ENCODE measurements around the gene LBR.

The LBR gene

GRCh38 chr1:225469051-225469450 is 41.2 kb upstream of the LBR start:
- H4K20me1 ChIP-seq (ENCODE audit: insufficient read depth, low read length): no peaks in the 10 kb centered on the region
- no peaks in the 10 kb centered on the region for H3K9me3 ChIP-seq (ENCODE audit: insufficient read depth, low read length, severe bottlenecking)
- no peak overlapping the region for H2AFZ ChIP-seq (ENCODE audit: low read depth, low read length)
- no peak overlapping the region for H3K4me2 ChIP-seq (ENCODE audit: insufficient read depth, low read length)
- DNase-seq (no peak), ATAC-seq (ENCODE audit: insufficient read depth, low read depth) (no peak)
- H3K9ac ChIP-seq (ENCODE audit: low read depth, low read length): no peak overlapping the region
- no peaks in the 10 kb centered on the region for H3K36me3 ChIP-seq (ENCODE audit: insufficient read depth, low read length)
- no peaks in the 10 kb centered on the region for H3K79me2 ChIP-seq (ENCODE audit: insufficient read depth, low read length)
- TF ChIP-seq CTCF (IDR thresholded peaks at IDR 0.05; ENCODE audit: borderline replicate concordance, extremely low read depth, low read length, poor library complexity, severe bottlenecking): no peak
- no peak for TF ChIP-seq EZH2 (IDR thresholded peaks at IDR 0.05; ENCODE audit: borderline replicate concordance, low read depth, low read length, severe bottlenecking)
- peaks cover 32% of the 10 kb centered on the region for H3K4me1 ChIP-seq (ENCODE audit: insufficient read depth, low read length)
- H3K27me3 ChIP-seq (ENCODE audit: insufficient read depth, low read length, poor library complexity): no peaks in the 10 kb centered on the region
- no peak overlapping the region for H3K27ac ChIP-seq (ENCODE audit: low read length)
- H3K4me3 ChIP-seq (ENCODE audit: low read depth in 1 of 2, low read length in 2 of 2): no peak overlapping the region

GRCh38 chr1:225468270-225469020 is 40.6 kb upstream of the LBR start:
- Histone ChIP-seq H3K4me2 (ENCODE audit: insufficient read depth, low read length) (peak overlapping the region; percentile 83), H3K27me3 (ENCODE audit: insufficient read depth, low read length, poor library complexity) (no peaks in the 10 kb centered on the region), H4K20me1 (ENCODE audit: insufficient read depth, low read length) (no peaks in the 10 kb centered on the region), H3K9ac (ENCODE audit: low read depth, low read length) (peak overlapping the region; percentile 87), H3K36me3 (ENCODE audit: insufficient read depth, low read length) (no peaks in the 10 kb centered on the region), H3K4me1 (ENCODE audit: insufficient read depth, low read length) (peaks cover 32% of the 10 kb centered on the region), H3K9me3 (ENCODE audit: insufficient read depth, low read length, severe bottlenecking) (no peaks in the 10 kb centered on the region), H3K4me3 (ENCODE audit: low read depth in 1 of 2, low read length in 2 of 2) (peak overlapping the region in 1 of 2 experiments; percentile 79; a peak in 3 of 4 replicates), H2AFZ (ENCODE audit: low read depth, low read length) (peak overlapping the region; percentile 88; the same call in 1 of the 2 replicates), H3K27ac (ENCODE audit: low read length) (peak overlapping the region; percentile 95), H3K79me2 (ENCODE audit: insufficient read depth, low read length) (no peaks in the 10 kb centered on the region)
- TF ChIP-seq EZH2 (IDR thresholded peaks at IDR 0.05; ENCODE audit: borderline replicate concordance, low read depth, low read length, severe bottlenecking) (no peak), CTCF (IDR thresholded peaks at IDR 0.05; ENCODE audit: borderline replicate concordance, extremely low read depth, low read length, poor library complexity, severe bottlenecking) (no peak)
- DNase-seq: no peak
- ATAC-seq (ENCODE audit: insufficient read depth, low read depth): no peak

GRCh38 chr1:225467193-225468020 is 39.6 kb upstream of the LBR start:
- TF ChIP-seq EZH2 (IDR thresholded peaks at IDR 0.05; ENCODE audit: borderline replicate concordance, low read depth, low read length, severe bottlenecking) (no peak), CTCF (IDR thresholded peaks at IDR 0.05; ENCODE audit: borderline replicate concordance, extremely low read depth, low read length, poor library complexity, severe bottlenecking) (no peak)
- Histone ChIP-seq H3K4me1 (ENCODE audit: insufficient read depth, low read length) (peaks cover 32% of the 10 kb centered on the region), H3K27me3 (ENCODE audit: insufficient read depth, low read length, poor library complexity) (no peaks in the 10 kb centered on the region), H3K79me2 (ENCODE audit: insufficient read depth, low read length) (no peaks in the 10 kb centered on the region), H3K4me2 (ENCODE audit: insufficient read depth, low read length) (peak overlapping the region; percentile 83), H3K9ac (ENCODE audit: low read depth, low read length) (peak overlapping the region; percentile 87), H2AFZ (ENCODE audit: low read depth, low read length) (peak overlapping the region; percentile 88), H3K36me3 (ENCODE audit: insufficient read depth, low read length) (no peaks in the 10 kb centered on the region), H4K20me1 (ENCODE audit: insufficient read depth, low read length) (no peaks in the 10 kb centered on the region), H3K4me3 (ENCODE audit: low read depth in 1 of 2, low read length in 2 of 2) (peak overlapping the region; percentile 42 to 79), H3K9me3 (ENCODE audit: insufficient read depth, low read length, severe bottlenecking) (no peaks in the 10 kb centered on the region), H3K27ac (ENCODE audit: low read length) (peak overlapping the region; percentile 95)
- ATAC-seq (ENCODE audit: insufficient read depth, low read depth): peak; percentile 87
- peak; percentile 92 for DNase-seq
